ENCODE results near the gene HIVEP1. TPM values are rescaled to one million over a fixed set of nuclear protein-coding genes. Genes with fewer than 3 reads are reported as not detected.
"Not testable (repeated sequence)": the region's sequence is repeated elsewhere in the genome, so short reads cannot be mapped to it uniquely, and the experiment has no call there.

Gene HIVEP1
- total RNA-seq, 3 donors from 2014 or later = 24.2 to 26.1 (median 25.8) TPM

GRCh38 chr6:12173181-12173580, 161.1 kb downstream of the HIVEP1 start:
- no peaks in the 10 kb centered on the region for H3K27me3 Mint-ChIP-seq (ENCODE audit: low read depth)
- H3K9me3 Mint-ChIP-seq = no peaks in the 10 kb centered on the region
- DNase-seq (no peak), ATAC-seq (no peak)
- H3K4me3 Mint-ChIP-seq = no peak overlapping the region
- peaks cover 5% of the 10 kb centered on the region for H3K4me1 Mint-ChIP-seq (ENCODE audit: low read depth)
- H3K36me3 Mint-ChIP-seq (ENCODE audit: insufficient read depth) = no peaks in the 10 kb centered on the region

- H3K9me3 Mint-ChIP-seq = no peaks in the 10 kb centered on the region
- DNase-seq (no peak), ATAC-seq (no peak)
- H3K4me1 Mint-ChIP-seq (ENCODE audit: low read depth) = peaks cover 5% of the 10 kb centered on the region
- no peaks in the 10 kb centered on the region for H3K36me3 Mint-ChIP-seq (ENCODE audit: insufficient read depth)
- no peak overlapping the region for H3K4me3 Mint-ChIP-seq
- H3K27me3 Mint-ChIP-seq (ENCODE audit: low read depth) = no peaks in the 10 kb centered on the region
Measured at GRCh38 chr6:12173661-12174060, 161.5 kb downstream of the HIVEP1 start.

DNA sequence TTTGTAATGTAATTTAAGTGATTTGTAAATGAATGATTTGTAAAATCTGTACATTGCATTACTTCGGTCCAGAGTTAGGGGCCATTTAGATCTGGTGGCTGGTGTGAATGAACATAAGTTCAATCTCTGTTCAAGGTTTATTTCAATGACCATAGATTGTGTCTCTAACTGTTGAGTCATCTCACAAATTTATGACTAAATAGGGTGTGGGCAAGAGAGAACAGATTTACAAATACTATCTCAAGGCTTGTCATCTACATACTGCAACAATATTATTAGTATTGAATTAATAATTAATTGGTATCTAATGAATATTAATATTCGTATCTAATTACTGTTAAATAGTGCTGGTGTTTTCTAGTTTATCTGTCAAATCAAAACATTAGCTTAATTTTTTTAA, 162.8 kb downstream of the HIVEP1 start:
- Mint-ChIP-seq H3K36me3 (ENCODE audit: insufficient read depth) (no peaks in the 10 kb centered on the region), H3K4me3 (no peak overlapping the region), H3K4me1 (ENCODE audit: low read depth) (no peaks in the 10 kb centered on the region), H3K9me3 (no peaks in the 10 kb centered on the region), H3K27me3 (ENCODE audit: low read depth) (no peaks in the 10 kb centered on the region)
- DNase-seq (no peak), ATAC-seq (no peak)

GRCh38 chr6:12175626-12176025, 163.5 kb downstream of the HIVEP1 start:
- Mint-ChIP-seq H3K4me1 (ENCODE audit: low read depth) (no peaks in the 10 kb centered on the region), H3K27me3 (ENCODE audit: low read depth) (no peaks in the 10 kb centered on the region), H3K36me3 (ENCODE audit: insufficient read depth) (no peaks in the 10 kb centered on the region), H3K4me3 (no peak overlapping the region), H3K9me3 (no peaks in the 10 kb centered on the region)
- ATAC-seq (no peak), DNase-seq (no peak)

DNA sequence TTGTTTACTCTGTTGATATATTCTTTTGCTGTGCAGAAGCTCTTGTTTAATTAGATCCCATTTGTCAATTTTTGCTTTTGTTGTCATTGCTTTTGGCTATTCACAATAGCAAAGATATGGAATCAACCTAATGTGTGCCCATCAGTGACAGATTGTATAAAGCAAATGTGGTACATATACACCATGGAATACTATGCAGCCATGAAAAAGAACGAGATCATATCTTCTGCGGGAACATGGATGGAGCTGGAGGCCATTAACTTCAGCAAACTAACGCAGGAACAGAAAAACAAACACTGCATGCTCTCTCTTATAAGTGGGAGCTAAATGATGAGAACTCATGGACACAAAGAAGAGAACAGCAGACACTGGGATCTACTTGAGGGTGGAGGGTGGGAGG, 164.7 kb downstream of the HIVEP1 start:
- DNase-seq; H3K4me1 Mint-ChIP-seq (ENCODE audit: low read depth); H3K9me3 Mint-ChIP-seq; H3K4me3 Mint-ChIP-seq; H3K27me3 Mint-ChIP-seq (ENCODE audit: low read depth); H3K36me3 Mint-ChIP-seq (ENCODE audit: insufficient read depth); ATAC-seq: not testable (repeated sequence)

GRCh38 chr6:12178521-12178920, 166.4 kb downstream of the HIVEP1 start:
- H3K4me3 Mint-ChIP-seq = no peak overlapping the region
- H3K27me3 Mint-ChIP-seq (ENCODE audit: low read depth) = no peaks in the 10 kb centered on the region
- peaks cover 3% of the 10 kb centered on the region for H3K4me1 Mint-ChIP-seq (ENCODE audit: low read depth)
- no peaks in the 10 kb centered on the region for H3K9me3 Mint-ChIP-seq
- H3K36me3 Mint-ChIP-seq (ENCODE audit: insufficient read depth) = peaks cover 2% of the 10 kb centered on the region
- ATAC-seq (no peak), DNase-seq (no peak)

DNA sequence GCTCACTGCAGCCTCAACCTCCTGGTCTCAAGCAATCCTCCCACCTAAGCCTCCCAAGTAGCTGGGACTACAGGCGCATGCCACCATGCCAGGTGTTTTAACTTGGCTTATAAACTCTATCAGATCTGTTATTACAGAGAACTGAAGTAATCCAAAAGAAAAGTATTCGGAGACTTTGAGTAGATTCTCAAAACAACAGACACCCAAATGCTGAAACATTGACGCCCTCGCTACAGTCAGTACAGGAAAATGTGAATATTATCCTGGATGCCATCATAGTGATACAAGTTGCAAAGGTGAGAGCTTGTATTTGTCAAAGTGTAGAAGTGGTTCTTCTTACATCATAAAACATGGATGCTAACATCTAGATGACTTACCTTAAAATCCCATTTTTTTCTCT, 169.4 kb downstream of the HIVEP1 start:
- Mint-ChIP-seq H3K9me3 (no peaks in the 10 kb centered on the region), H3K27me3 (ENCODE audit: low read depth) (no peaks in the 10 kb centered on the region), H3K36me3 (ENCODE audit: insufficient read depth) (peaks cover 2% of the 10 kb centered on the region), H3K4me1 (ENCODE audit: low read depth) (peaks cover 7% of the 10 kb centered on the region), H3K4me3 (no peak overlapping the region)
- ATAC-seq = no peak
- no peak for DNase-seq

GRCh38 chr6:12182676-12183075, 170.6 kb downstream of the HIVEP1 start:
- H3K27me3 Mint-ChIP-seq (ENCODE audit: low read depth) = no peaks in the 10 kb centered on the region
- peaks cover 2% of the 10 kb centered on the region for H3K36me3 Mint-ChIP-seq (ENCODE audit: insufficient read depth)
- peaks cover 7% of the 10 kb centered on the region for H3K4me1 Mint-ChIP-seq (ENCODE audit: low read depth)
- ATAC-seq = no peak
- H3K4me3 Mint-ChIP-seq = no peak overlapping the region
- DNase-seq = no peak
- H3K9me3 Mint-ChIP-seq = no peaks in the 10 kb centered on the region

DNA sequence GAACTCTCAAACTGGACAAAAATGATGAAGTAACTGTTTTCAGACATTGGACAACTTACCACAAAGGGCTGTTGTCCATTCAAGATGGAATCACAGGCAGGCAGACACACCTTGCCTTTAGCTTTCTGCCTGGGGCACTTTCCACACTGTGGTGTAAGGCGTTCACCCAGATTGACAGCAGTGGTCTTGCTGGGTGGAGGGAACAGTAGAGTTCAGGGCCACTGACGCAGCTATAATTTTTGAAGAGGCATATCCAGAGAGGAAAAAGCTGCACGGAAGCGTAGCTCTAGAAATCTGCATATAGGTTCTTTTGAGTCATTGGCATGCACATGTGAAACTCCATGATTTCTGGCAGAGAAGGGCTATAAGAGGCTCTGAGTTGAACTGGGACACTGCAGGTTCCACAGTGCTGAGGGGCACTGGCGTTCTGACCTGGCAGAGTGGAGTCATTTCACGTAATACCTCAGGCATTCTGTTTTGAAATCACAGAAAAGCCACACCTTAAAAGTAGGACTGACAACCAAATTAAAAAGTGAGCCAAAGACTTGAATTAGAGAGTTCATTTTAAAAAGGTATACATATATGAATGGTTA, 173.1 kb downstream of the HIVEP1 start:
- no peaks in the 10 kb centered on the region for H3K27me3 Mint-ChIP-seq (ENCODE audit: low read depth)
- no peaks in the 10 kb centered on the region for H3K9me3 Mint-ChIP-seq
- ATAC-seq (no peak), DNase-seq (no peak)
- peaks cover 2% of the 10 kb centered on the region for H3K36me3 Mint-ChIP-seq (ENCODE audit: insufficient read depth)
- H3K4me1 Mint-ChIP-seq (ENCODE audit: low read depth) = peaks cover 7% of the 10 kb centered on the region
- H3K4me3 Mint-ChIP-seq = no peak overlapping the region

DNA sequence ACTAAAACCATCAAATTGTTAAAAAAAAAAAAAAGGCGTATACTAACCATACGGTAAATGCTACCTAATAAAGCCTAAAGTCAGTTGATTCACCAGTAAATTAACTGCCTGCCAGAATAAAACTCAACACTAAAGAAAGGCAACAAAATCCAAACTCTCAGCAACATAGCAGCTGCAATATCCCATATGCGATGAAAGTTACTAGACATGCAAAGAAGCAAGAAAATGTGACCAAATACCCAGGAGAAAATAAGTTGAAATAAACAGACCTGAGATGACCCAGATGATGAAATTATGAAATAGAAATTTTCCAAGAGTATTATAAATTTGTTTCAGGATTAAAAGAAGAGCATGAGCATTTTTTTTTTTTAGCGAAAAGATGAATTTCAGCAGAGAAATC, 174.4 kb downstream of the HIVEP1 start:
- DNase-seq (no peak), ATAC-seq (no peak)
- Mint-ChIP-seq H3K9me3 (no peaks in the 10 kb centered on the region), H3K27me3 (ENCODE audit: low read depth) (no peaks in the 10 kb centered on the region), H3K4me1 (ENCODE audit: low read depth) (peaks cover 7% of the 10 kb centered on the region), H3K36me3 (ENCODE audit: insufficient read depth) (peaks cover 2% of the 10 kb centered on the region), H3K4me3 (no peak overlapping the region)

DNA sequence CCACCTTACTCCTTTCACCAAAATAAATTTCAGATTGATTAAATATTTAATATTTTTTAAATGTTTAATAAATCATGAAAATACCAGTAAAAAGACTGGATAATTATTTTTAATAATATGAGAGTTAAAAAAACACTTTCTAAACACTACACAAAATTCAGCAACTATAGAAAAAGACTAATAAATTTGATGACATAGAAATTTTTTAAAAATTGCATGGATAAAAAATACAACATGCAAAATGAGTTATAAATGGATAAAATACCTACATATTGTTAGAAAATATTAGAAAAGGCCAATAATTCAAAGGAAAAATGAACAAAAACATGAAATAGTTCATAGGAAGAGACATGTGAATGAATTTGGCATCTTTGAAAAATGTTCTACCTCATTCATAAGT, 177.0 kb downstream of the HIVEP1 start:
- Mint-ChIP-seq H3K36me3 (ENCODE audit: insufficient read depth) (no peaks in the 10 kb centered on the region), H3K4me3 (no peak overlapping the region), H3K4me1 (ENCODE audit: low read depth) (peaks cover 4% of the 10 kb centered on the region), H3K9me3 (no peaks in the 10 kb centered on the region), H3K27me3 (ENCODE audit: low read depth) (no peaks in the 10 kb centered on the region)
- DNase-seq (no peak), ATAC-seq (no peak)

DNA sequence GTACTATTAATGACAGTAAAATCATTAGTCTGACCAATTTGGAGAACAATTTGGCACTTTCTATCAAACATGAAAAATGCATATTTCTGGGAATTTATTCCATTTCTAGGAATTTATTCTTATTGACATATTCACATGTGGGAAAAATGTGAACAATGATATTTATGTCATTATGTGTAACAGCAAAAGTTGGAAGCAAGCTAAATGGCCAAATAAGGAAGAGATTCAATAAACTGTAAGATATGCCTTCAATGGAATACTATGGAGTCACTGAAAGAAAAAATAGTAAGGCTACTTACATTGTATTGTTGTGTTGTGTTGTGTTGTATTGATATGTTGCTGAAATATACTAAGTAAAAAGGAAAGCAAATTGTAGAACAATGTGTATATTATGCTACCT, 177.5 kb downstream of the HIVEP1 start:
- no peaks in the 10 kb centered on the region for H3K27me3 Mint-ChIP-seq (ENCODE audit: low read depth)

GRCh38 chr6:12190252-12190651, 178.1 kb downstream of the HIVEP1 start:
- no peaks in the 10 kb centered on the region for H3K36me3 Mint-ChIP-seq (ENCODE audit: insufficient read depth)
- ATAC-seq = no peak
- no peak for DNase-seq
- no peak overlapping the region for H3K4me3 Mint-ChIP-seq
- H3K9me3 Mint-ChIP-seq = no peaks in the 10 kb centered on the region
- no peaks in the 10 kb centered on the region for H3K27me3 Mint-ChIP-seq (ENCODE audit: low read depth)
- H3K4me1 Mint-ChIP-seq (ENCODE audit: low read depth) = no peaks in the 10 kb centered on the region

More for the DNA sequence above, 177.5 kb downstream of the HIVEP1 start:
- DNase-seq (no peak), ATAC-seq (no peak)
- Mint-ChIP-seq H3K4me1 (ENCODE audit: low read depth) (no peaks in the 10 kb centered on the region), H3K4me3 (no peak overlapping the region), H3K9me3 (no peaks in the 10 kb centered on the region), H3K36me3 (ENCODE audit: insufficient read depth) (no peaks in the 10 kb centered on the region)

GRCh38 chr6:12196326-12196936, 184.3 kb downstream of the HIVEP1 start:
- Mint-ChIP-seq H3K9me3 (no peaks in the 10 kb centered on the region), H3K36me3 (ENCODE audit: insufficient read depth) (peaks cover 2% of the 10 kb centered on the region), H3K4me3 (no peak overlapping the region), H3K27me3 (ENCODE audit: low read depth) (no peaks in the 10 kb centered on the region), H3K4me1 (ENCODE audit: low read depth) (no peaks in the 10 kb centered on the region)
- ATAC-seq = no peak
- DNase-seq = no peak

GRCh38 chr6:12198851-12199250, 186.7 kb downstream of the HIVEP1 start:
- H3K36me3 Mint-ChIP-seq (ENCODE audit: insufficient read depth) = peaks cover 2% of the 10 kb centered on the region
- H3K27me3 Mint-ChIP-seq (ENCODE audit: low read depth) = no peaks in the 10 kb centered on the region
- H3K4me1 Mint-ChIP-seq (ENCODE audit: low read depth) = no peaks in the 10 kb centered on the region
- DNase-seq (no peak), ATAC-seq (no peak)
- H3K9me3 Mint-ChIP-seq = no peaks in the 10 kb centered on the region
- no peak overlapping the region for H3K4me3 Mint-ChIP-seq

Data from activated T-cell treated with anti-CD3 and anti-CD28 coated beads, Interleukin-2, amount 50 U/mL, for 4 hours (primary cell).